SK-N-SH (cell line): Measurements from ENCODE around the gene MXRA5.

Source experiments
- RAD21 ChIP-seq: IDR thresholded peaks from 2 replicates; pipeline ENCODE4 v1.6.1; 2012; ENCODE audit warnings: mild to moderate bottlenecking, low read length
- SIN3A ChIP-seq: IDR thresholded peaks from 2 replicates; pipeline ENCODE4 v1.6.1; 2012; ENCODE audit warnings: low read depth, mild to moderate bottlenecking, low read length, moderate library complexity, borderline replicate concordance
- TEAD4 ChIP-seq: IDR thresholded peaks from 2 replicates; pipeline ENCODE4 v1.4.0; 2012; ENCODE audit warnings: mild to moderate bottlenecking, borderline replicate concordance; ENCODE audit not compliant: insufficient read depth
- TF ChIP-seq, protein P1 (sequence below): IDR thresholded peaks from 2 replicates; pipeline ENCODE4 v1.4.0; 2012; ENCODE audit warnings: low read depth, borderline replicate concordance
- TF ChIP-seq, protein P2 (sequence below): fragments of 200-600 bp; sonication (generic); IDR thresholded peaks from 2 replicates; pipeline ENCODE4 v1.6.1; 2017; ENCODE audit warnings: antibody characterized with exemption, mild to moderate bottlenecking, moderate library complexity

DNA sequence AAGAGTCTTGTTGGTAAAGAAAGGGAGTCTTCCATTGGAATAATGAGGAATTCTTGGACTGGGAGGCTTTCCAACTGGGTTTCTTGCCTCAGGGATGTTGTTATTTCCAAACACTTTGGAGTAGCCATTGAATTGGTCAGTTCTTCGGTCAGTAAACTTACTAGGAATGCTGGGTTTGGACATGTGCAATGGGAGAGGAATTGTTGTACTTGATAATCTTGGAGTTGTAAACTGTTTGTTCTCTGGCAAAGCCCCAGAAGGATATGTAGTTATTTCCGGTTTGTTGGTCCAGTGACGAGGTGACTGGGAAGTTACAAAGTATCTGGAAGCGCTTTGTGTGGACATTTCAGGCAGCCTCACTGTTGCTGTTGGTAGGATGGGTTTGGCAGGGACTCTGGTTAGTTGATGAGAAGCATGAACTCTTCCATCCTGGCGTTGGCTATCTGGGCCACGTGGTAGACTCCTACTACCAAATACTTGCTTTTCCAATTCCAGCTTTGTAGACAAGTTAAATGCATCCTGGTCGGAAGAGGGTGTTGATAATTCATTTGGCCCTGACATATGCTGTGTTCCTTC lies 25.9 kb downstream of the MXRA5 start:
- TF ChIP-seq, protein P1, sequence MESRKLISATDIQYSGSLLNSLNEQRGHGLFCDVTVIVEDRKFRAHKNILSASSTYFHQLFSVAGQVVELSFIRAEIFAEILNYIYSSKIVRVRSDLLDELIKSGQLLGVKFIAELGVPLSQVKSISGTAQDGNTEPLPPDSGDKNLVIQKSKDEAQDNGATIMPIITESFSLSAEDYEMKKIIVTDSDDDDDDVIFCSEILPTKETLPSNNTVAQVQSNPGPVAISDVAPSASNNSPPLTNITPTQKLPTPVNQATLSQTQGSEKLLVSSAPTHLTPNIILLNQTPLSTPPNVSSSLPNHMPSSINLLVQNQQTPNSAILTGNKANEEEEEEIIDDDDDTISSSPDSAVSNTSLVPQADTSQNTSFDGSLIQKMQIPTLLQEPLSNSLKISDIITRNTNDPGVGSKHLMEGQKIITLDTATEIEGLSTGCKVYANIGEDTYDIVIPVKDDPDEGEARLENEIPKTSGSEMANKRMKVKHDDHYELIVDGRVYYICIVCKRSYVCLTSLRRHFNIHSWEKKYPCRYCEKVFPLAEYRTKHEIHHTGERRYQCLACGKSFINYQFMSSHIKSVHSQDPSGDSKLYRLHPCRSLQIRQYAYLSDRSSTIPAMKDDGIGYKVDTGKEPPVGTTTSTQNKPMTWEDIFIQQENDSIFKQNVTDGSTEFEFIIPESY: no peak
- TF ChIP-seq, protein P2, sequence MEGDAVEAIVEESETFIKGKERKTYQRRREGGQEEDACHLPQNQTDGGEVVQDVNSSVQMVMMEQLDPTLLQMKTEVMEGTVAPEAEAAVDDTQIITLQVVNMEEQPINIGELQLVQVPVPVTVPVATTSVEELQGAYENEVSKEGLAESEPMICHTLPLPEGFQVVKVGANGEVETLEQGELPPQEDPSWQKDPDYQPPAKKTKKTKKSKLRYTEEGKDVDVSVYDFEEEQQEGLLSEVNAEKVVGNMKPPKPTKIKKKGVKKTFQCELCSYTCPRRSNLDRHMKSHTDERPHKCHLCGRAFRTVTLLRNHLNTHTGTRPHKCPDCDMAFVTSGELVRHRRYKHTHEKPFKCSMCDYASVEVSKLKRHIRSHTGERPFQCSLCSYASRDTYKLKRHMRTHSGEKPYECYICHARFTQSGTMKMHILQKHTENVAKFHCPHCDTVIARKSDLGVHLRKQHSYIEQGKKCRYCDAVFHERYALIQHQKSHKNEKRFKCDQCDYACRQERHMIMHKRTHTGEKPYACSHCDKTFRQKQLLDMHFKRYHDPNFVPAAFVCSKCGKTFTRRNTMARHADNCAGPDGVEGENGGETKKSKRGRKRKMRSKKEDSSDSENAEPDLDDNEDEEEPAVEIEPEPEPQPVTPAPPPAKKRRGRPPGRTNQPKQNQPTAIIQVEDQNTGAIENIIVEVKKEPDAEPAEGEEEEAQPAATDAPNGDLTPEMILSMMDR: no peak
- TF ChIP-seq SIN3A (no peak), RAD21 (no peak), TEAD4 (no peak)
